Activated T-cell treated with anti-CD3 and anti-CD28 coated beads for 1 hour (primary cell): ENCODE data around the gene MSH3.
"Not testable (repeated sequence)": the region's sequence is repeated elsewhere in the genome, so short reads cannot be mapped to it uniquely, and the experiment has no call there.

Experiments
- DNase-seq: peaks from one replicate; pipeline ENCODE4 v3.0.0-alpha.2; 2020; ENCODE audit warnings: low read depth

Gene MSH3

GRCh38 chr5:80854583-80854982 lies 200.1 kb downstream of the MSH3 start:
- no peak for DNase-seq

- no peak for DNase-seq
Measured at GRCh38 chr5:80860924-80861613, 206.6 kb downstream of the MSH3 start.

GRCh38 chr5:80863708-80864107 lies 209.3 kb downstream of the MSH3 start:
- DNase-seq: no peak

GRCh38 chr5:80864109-80864508 lies 209.7 kb downstream of the MSH3 start:
- DNase-seq: no peak

GRCh38 chr5:80864706-80865435 lies 210.4 kb downstream of the MSH3 start:
- DNase-seq: no peak

- DNase-seq: no peak
Measured at GRCh38 chr5:80865551-80865950, 211.1 kb downstream of the MSH3 start.

GRCh38 chr5:80866371-80866770 lies 211.9 kb downstream of the MSH3 start:
- no peak for DNase-seq

GRCh38 chr5:80867233-80867632 lies 212.8 kb downstream of the MSH3 start:
- DNase-seq: no peak

- no peak for DNase-seq
Measured at GRCh38 chr5:80870442-80870841, 216.0 kb downstream of the MSH3 start.

GRCh38 chr5:80871541-80871961 lies 217.1 kb downstream of the MSH3 start:
- no peak for DNase-seq

GRCh38 chr5:80874162-80874561 lies 219.7 kb downstream of the MSH3 start:
- DNase-seq: no peak

- no peak for DNase-seq
Measured at GRCh38 chr5:80877592-80877991, 223.1 kb downstream of the MSH3 start.

GRCh38 chr5:80881726-80882125 lies 227.3 kb downstream of the MSH3 start:
- no peak for DNase-seq

GRCh38 chr5:80883390-80883789 lies 228.9 kb downstream of the MSH3 start:
- not testable (repeated sequence) for DNase-seq

- no peak for DNase-seq
Measured at GRCh38 chr5:80884086-80884813, 229.8 kb downstream of the MSH3 start.

GRCh38 chr5:80884929-80885328 lies 230.5 kb downstream of the MSH3 start:
- no peak for DNase-seq

- no peak for DNase-seq
Measured at GRCh38 chr5:80885396-80886000, 231.0 kb downstream of the MSH3 start.

GRCh38 chr5:80894083-80894482 lies 239.6 kb downstream of the MSH3 start:
- DNase-seq: no peak

GRCh38 chr5:80895523-80895922 lies 241.1 kb downstream of the MSH3 start:
- no peak for DNase-seq

- DNase-seq: not testable (repeated sequence)
Measured at GRCh38 chr5:80902624-80903023, 248.2 kb downstream of the MSH3 start.

- no peak for DNase-seq
Measured at GRCh38 chr5:80904533-80905187, 250.2 kb downstream of the MSH3 start.

GRCh38 chr5:80905405-80905804 lies 251.0 kb downstream of the MSH3 start:
- DNase-seq: no peak
